GM23248 (cell line): Measurements from ENCODE around the gene MOB1A.

ENCODE experiments used
- EZH2 ChIP-seq: fragments of 200-600 bp; sonication (generic); IDR thresholded peaks from 2 replicates; pipeline ENCODE4 v1.6.1; 2018; ENCODE audit warnings: antibody characterized with exemption, mild to moderate bottlenecking; ENCODE audit not compliant: insufficient read depth, poor library complexity, severe bottlenecking
- EZH2phosphoT487 ChIP-seq: fragments of 200-600 bp; sonication (generic); IDR thresholded peaks from 2 replicates; pipeline ENCODE4 v1.6.1; 2018; ENCODE audit warnings: antibody characterized with exemption, moderate library complexity, mild to moderate bottlenecking, low read depth; ENCODE audit not compliant: insufficient read depth

DNA sequence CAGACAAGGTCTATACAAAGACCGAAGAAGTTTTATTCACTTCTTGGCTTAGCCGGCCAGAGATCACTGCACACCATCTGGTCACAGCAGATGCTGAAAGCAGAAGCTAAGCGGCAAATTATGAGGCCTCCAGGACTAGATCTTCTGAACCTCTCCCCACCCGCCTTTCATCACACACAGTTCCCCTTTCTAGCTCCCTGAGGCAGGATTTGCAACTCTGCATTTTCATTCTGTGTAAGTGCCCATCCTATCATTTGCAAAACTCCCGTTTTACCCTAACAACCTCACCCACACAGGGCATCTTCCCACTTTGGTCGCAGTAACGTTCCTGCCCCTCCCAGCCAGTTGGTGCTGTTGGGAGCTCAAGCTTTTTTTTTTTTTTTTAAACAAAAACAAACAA is 3.1 kb upstream of the MOB1A start:
- TF ChIP-seq EZH2 (no peak), EZH2phosphoT487 (no peak)
